ENCODE data around the gene SUN2. TPM values are rescaled to one million over a fixed set of nuclear protein-coding genes. Genes with fewer than 3 reads are reported as not detected.

Gene SUN2
- total and polyA plus RNA-seq, 2 of the 4 experiments (the other 2 are of a cell fraction), result 27.8 to 50.0 TPM

- Histone ChIP-seq H2AFZ (replicated peaks; ENCODE audit: low read length, poor library complexity) (peak overlapping the region; percentile 14), H3K4me3 (ENCODE audit: insufficient read depth, low read depth, low read length) (no peak overlapping the region), H3K4ac (ENCODE audit: low read depth, low read length) (peak overlapping the region; percentile 17), H3K14ac (replicated peaks; ENCODE audit: low read depth, low read length) (no peak overlapping the region), H2AK9ac (replicated peaks; ENCODE audit: low read depth, low read length, poor library complexity) (no peak overlapping the region), H3K36me3 (ENCODE audit: control insufficient read depth, insufficient read depth, low read length) (peaks cover 6% of the 10 kb centered on the region), H2AK5ac (ENCODE audit: low read depth, low read length) (peak overlapping the region; percentile 37; the same call in 1 of the 2 replicates), H4K20me1 (ENCODE audit: insufficient read depth, low read length) (peaks cover 10% of the 10 kb centered on the region; the same call in 1 of the 2 replicates), H3K27ac (ENCODE audit: insufficient read depth, low read length) (peak overlapping the region; percentile 28; the same call in 1 of the 2 replicates), H4K91ac (ENCODE audit: insufficient read depth, low read depth, low read length) (peak overlapping the region; percentile 3; the same call in 1 of the 2 replicates), H4K5ac (ENCODE audit: low read depth, low read length) (0 out of 2 replicates have a peak overlapping the region, but pooled peaks have one; percentile 6), H3K9ac (ENCODE audit: low read depth, low read length) (0 out of 2 replicates have a peak overlapping the region, but pooled peaks have one; percentile 7), H2BK20ac (ENCODE audit: low read depth, low read length) (0 out of 2 replicates have a peak overlapping the region, but pooled peaks have one; percentile 12), H2BK15ac (ENCODE audit: low read depth, low read length) (peak overlapping the region; percentile 7; the same call in 1 of the 3 replicates), H3K27me3 (ENCODE audit: control insufficient read depth, insufficient read depth, low read length) (no peaks in the 10 kb centered on the region), H3K4me2 (ENCODE audit: low read depth, low read length) (peak overlapping the region; percentile 13; the same call in 1 of the 2 replicates), H4K8ac (ENCODE audit: low read depth in 2 of 2, low read length in 2 of 2) (peak overlapping the region in 1 of 2 experiments; percentile 12; a peak in 1 of 4 replicates), H3K9me1 (ENCODE audit: insufficient read depth, low read length) (peaks cover 34% of the 10 kb centered on the region), H3K23ac (ENCODE audit: low read depth, low read length) (0 out of 2 replicates have a peak overlapping the region, but pooled peaks have one; percentile 39), H3K79me1 (ENCODE audit: low read depth in 1 of 2, low read length in 2 of 2) (peaks cover 9 to 54% of the 10 kb centered on the region in 2 experiments; a peak in 3 of 4 replicates), H3K4me1 (ENCODE audit: control insufficient read depth, insufficient read depth, low read length) (peaks cover 16% of the 10 kb centered on the region), H2BK120ac (ENCODE audit: low read depth, low read length) (peak overlapping the region; percentile 3; the same call in 1 of the 2 replicates), H3K9me3 (ENCODE audit: control insufficient read depth, insufficient read depth, low read length) (no peaks in the 10 kb centered on the region), H3K56ac (ENCODE audit: extremely low read depth, insufficient read depth, low read length) (peak overlapping the region; percentile 7; the same call in 1 of the 2 replicates), H3K18ac (ENCODE audit: low read depth, low read length) (no peak overlapping the region), H2BK5ac (ENCODE audit: low read depth, low read length, poor library complexity, severe bottlenecking) (peak overlapping the region; percentile 14)
- no peak for TF ChIP-seq RAD21 (IDR thresholded peaks at IDR 0.05; ENCODE audit: low read length)
- no peak for TF ChIP-seq ELK1 (IDR thresholded peaks at IDR 0.05; ENCODE audit: borderline replicate concordance, low read depth, low read length)
- no peak for TF ChIP-seq NFE2L2 (IDR thresholded peaks at IDR 0.05; ENCODE audit: low read depth, low read length)
- 0 out of 2 replicates have a peak, but pooled peaks have one; percentile 14 for TF ChIP-seq MAZ (IDR thresholded peaks at IDR 0.05; ENCODE audit: borderline replicate concordance, low read depth, low read length)
- TF ChIP-seq MXI1 (IDR thresholded peaks at IDR 0.05; ENCODE audit: borderline replicate concordance, low read depth, low read length), result peak; percentile 78
- no peak for TF ChIP-seq POLR2A (IDR thresholded peaks at IDR 0.05; ENCODE audit: low read depth, low read length)
- TF ChIP-seq CEBPB (IDR thresholded peaks at IDR 0.05; ENCODE audit: low read depth, low read length), result peak; percentile 66
- no peak for TF ChIP-seq RCOR1 (IDR thresholded peaks at IDR 0.05; ENCODE audit: insufficient replicate concordance, low read length)
- TF ChIP-seq SMC3 (IDR thresholded peaks at IDR 0.05; ENCODE audit: low read depth, low read length), result no peak
- TF ChIP-seq USF2 (IDR thresholded peaks at IDR 0.05; ENCODE audit: low read depth, low read length), result peak; percentile 66; the same call in 1 of the 2 replicates
- dilution Hi-C loops (cut with HindIII; ENCODE audit: low sequenced_read_pairs, unreplicated experiment) (no loop called here), intact Hi-C loops (cut with micrococcal nuclease) (loop anchor here (5.0 kb wide), 1 partner anchor 54 kb away; the partner anchor contains the start of gene NPTXR), in situ Hi-C loops (cut with MboI; ENCODE audit: low sequenced_read_pairs) (no loop called here)
- BruUV-seq (replicated peaks), result no TSS peak
- ATAC-seq (ENCODE audit: low read depth) (peak; percentile 91), DNase-seq (peak; percentile 96)
- ChIA-PET CTCF (interaction anchor here (1.2 kb wide), 1 partner anchor 19 kb away, joined by 3 read pairs; no protein-coding TSS in a partner anchor), POLR2A (ENCODE audit: unreplicated experiment) (no interaction called here)
- 37% methylated on average over 2 of the region's 16 CpGs; no CpG with 5 or more reads in 1 of the 2 experiments for WGBS, 2 experiments (ENCODE audit: extremely low coverage in 2 of 2, insufficient read length in 1 of 2)
Observed at GRCh38 chr22:38788021-38788816, 32.4 kb upstream of the SUN2 start.
